Measurements from ENCODE around the gene CMTM1.
"Not testable (repeated sequence)": the region's sequence is repeated elsewhere in the genome, so short reads cannot be mapped to it uniquely, and the experiment has no call there.

The CMTM1 gene

DNA sequence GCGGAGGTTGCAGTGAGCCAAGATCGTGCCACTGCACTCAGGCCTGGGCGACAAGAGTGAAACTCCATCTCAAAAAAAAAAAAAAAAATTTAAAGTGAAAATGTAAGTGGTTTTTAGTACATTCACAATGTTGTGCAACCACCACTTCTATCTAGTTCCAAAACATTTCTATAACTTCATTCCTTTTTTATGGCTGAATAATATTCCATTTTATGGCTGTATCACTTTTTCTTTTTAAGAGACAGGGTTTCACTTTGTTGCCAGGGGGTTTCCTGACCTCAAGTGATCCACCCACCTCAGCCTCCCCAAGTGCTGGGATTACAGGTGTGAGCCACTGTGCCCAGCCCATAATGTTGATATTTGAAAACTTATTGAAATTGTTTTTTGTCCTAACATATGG, 26.6 kb downstream of the CMTM1 start:
- no peak for DNase-seq (ENCODE audit: low read depth)

DNA sequence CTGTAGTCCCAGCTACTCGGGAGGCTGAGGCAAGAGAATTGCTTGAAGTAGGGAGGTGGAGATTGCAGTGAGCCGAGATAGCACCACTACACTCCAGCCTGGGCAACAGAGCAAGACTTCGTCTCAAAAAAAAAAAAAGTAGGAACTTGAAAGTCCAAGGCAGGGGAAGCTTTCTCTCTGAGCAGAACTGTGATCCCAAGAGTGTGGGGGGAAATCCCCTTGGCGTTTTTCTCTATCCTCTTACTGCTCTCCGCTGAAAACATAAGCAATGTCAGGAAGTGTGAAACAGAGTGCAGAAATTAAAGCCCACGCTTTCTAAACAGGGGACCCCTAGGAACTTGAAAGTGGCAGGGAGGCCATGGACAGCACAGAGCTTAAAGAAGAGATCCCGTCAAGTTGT, 28.5 kb downstream of the CMTM1 start:
- DNase-seq (ENCODE audit: low read depth), result no peak

DNA sequence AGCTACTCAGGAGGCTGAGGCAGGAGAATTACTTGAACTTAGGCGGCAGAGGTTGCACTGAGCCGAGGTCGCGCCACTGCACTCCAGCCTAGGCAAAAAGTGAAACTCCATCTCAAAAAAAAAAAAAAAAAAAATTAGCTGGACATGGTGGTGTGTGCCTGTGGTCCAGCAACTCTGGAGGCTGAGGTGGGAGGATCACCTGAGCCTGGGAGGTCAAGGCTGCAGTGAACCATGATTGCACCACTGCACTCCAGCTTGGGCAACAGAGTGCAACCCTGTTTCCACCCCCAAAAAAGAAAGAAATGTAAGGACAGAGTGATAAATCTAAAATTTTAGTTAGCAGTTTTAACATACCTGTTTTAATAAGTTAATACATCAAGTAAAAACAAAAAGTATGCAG, 30.3 kb downstream of the CMTM1 start:
- not testable (repeated sequence) for DNase-seq (ENCODE audit: low read depth)

DNA sequence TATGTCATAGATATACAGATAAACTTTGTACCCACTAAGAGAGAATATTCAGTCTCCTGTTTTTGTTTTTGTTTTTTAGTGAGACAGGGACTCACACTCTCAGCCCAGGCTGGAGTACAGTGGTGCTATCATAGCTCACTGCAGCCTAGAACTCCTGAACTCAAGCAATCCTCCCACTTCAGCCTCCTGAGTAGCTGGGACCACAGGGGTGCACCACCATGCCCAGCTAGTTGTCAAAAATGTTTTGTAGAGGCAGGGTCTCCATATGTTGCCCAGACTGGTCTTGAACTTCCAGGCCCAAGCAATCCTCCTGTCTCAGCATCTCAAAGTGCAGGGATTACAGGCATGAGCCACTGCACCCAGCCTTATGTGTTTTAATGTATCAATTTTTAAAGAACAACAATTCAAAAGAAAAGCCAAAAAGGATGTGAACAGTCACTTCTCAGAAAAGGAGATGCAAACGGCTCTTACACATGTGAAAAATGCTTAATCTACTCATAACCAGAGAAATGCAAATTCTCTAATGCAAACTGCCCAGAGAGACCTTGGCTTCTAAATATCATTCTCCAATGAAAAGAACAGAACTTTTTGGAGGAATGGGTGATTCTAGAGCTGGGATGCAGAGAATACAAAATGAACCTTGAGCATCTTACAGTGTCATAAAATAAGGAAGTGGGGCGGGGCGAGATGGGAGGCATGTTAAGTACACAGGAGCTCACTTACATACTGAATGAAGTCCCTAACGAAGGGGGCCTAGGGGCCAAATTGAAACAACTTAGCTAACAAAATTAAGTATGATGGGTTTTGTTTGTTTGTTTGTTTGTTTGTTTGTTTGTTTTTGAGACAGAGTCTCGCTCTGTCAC, 31.0 kb downstream of the CMTM1 start:
- no peak for DNase-seq (ENCODE audit: low read depth)

DNA sequence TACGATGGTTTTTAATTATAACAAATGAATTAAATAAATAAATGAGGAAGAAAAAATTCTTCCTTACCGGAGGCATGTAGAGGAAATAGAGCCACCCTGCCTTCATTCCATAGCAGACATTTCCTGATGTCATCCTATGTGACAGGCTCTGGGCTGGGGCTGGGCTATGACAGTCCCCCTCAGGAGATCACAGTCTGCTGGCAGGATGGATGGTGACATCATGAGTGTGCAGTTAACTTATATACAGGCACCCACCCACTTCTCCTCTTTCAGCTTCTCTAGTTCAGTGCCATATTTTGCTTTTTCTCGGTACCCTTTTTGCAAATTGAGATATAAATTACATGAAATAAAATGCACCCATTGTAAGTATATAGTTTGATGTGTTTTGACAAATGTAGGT, 31.9 kb downstream of the CMTM1 start:
- DNase-seq (ENCODE audit: low read depth), result no peak

DNA sequence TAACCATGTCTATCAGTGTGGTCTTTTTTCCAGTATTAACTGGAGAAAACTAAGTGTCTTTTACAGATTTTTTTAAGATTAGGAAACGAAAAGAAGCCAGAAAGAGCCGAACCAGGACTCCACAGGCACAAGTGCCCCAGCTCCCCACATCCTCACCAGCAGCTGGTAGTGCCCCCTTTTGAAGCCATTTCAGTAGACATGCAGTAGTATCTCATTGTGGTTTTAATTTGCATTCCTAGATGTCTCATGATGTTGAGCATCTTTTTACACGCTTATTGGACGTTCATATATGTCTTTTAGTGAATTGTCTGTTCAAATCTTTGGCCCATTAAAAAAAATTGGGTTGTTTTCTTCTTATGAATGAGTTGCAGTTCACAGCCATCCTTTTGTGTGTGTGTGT, 33.5 kb downstream of the CMTM1 start:
- DNase-seq (ENCODE audit: low read depth), result no peak

DNA sequence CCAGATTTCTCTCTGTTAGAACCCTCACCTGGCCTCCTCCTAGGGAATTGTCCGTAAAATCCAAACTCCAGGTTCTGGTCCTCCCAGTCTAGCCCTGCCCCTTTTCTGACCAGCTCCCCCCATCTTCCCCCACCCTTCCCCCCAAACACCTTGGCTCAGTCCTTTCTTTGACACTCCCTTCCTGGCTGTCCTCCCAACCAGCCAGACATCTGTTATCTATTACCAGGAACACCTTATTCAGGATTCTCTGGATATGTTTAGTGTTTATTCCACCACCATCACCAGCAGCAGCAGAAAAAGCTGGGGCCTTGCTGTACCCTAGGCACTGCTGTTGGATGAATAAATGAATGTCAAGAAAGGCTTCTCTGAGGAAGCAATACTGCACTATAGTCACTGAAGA, 34.2 kb downstream of the CMTM1 start:
- DNase-seq (ENCODE audit: low read depth), result no peak

DNA sequence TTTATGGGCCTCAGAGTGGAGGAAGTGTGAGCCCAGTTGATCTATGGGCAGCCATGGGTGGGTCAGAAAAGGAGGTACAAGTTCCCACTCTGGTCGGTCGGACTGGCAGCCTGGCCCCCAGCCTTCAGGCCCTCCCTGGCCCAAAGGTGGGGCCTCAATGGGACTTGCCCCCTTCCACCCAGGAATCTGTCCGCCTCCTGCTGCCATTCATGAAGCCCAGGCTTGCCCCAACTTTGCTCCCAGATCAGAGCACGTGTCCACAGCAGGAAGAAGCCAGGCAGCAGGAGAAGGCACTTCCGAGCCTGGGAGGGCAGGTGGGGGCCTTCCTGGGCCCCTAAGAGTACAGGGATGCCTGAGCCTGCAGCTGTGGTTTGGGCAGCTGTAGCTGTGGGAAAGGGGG, 35.2 kb downstream of the CMTM1 start:
- DNase-seq (ENCODE audit: low read depth), result no peak

DNA sequence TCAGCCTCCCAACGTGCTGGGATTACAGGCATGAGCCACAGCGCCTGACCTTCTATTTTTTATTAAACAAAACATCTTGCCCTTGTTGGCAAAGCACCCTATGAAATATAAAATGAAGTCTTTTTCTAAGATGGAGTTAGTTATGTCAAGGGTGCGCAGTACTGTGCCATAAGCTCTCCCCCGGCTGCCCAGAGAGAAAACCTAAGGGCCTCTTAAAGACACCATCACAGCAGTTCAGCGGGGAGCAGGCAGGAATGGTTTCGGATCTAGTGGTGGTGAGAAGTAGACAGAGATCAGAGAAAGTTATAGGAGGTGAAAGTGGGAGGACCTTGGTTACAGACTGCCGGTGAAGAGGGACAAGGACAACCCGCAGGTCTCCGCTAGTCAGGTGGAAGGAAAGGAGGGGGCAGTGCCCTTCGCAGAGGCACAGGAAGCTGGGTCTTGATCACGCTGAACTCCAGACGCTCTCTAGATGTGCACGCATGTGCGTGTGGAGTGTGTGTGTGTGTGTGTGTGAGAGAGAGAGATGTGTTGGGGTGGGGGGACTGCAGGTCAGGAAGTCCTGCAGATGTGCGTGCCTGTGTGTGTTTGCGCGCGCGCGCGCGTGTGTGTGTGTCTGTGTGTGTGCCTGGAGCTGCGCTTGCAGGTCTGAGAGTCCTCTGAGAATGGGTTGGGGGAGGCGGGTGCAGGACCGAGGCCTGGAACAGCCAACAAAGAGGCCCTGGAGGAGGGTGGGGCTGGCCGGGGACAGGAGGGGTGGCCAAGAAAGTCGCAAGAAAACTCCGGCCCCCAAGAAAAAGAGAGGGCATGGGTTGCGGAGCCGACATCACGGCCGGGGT, 37.5 kb downstream of the CMTM1 start:
- peak; percentile 69 for DNase-seq (ENCODE audit: low read depth)

DNA sequence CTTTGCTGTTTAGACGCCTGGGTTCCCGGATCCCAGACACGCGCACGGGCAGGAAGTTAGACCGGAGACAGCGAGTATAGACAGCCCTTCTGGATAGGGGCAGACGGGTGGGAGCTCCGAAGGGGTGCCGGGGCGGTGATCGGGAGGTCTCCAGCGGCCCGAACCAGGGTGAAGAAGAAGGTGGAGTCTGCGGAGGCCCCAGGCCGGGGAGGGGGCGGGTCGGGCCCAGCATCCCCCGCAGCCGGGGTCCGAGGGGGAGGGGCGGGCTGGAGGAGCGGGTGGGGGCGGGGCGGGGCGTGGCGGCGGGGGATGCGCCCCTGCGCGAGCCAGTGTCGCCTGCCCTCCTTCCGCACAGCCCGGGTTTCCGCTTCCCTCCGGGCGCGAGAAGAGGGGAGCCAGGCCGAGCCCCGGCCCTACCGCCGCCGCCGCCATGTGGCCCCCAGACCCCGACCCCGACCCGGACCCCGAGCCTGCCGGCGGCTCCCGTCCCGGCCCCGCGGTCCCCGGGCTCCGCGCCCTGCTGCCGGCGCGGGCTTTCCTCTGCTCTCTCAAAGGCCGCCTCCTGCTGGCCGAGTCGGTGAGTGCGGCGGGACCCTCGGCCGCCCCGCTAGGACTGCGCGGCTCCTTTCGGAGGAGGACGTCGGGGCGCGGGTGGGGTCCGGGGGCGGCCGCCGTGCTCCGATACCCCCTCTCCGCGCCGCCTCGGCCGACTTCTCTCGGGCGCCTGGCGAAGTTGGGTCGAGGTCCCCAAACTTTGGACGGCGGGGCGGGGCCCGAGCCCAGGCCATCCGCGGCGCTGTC, 38.3 kb downstream of the CMTM1 start, which contains the start of gene CMTM3:
CMTM3 (plus strand) TSS at position 329 of the 801 bp plus-strand sequence; CDS start at position 431, 102 bp downstream.
- peak; percentile 45 for DNase-seq (ENCODE audit: low read depth)

DNA sequence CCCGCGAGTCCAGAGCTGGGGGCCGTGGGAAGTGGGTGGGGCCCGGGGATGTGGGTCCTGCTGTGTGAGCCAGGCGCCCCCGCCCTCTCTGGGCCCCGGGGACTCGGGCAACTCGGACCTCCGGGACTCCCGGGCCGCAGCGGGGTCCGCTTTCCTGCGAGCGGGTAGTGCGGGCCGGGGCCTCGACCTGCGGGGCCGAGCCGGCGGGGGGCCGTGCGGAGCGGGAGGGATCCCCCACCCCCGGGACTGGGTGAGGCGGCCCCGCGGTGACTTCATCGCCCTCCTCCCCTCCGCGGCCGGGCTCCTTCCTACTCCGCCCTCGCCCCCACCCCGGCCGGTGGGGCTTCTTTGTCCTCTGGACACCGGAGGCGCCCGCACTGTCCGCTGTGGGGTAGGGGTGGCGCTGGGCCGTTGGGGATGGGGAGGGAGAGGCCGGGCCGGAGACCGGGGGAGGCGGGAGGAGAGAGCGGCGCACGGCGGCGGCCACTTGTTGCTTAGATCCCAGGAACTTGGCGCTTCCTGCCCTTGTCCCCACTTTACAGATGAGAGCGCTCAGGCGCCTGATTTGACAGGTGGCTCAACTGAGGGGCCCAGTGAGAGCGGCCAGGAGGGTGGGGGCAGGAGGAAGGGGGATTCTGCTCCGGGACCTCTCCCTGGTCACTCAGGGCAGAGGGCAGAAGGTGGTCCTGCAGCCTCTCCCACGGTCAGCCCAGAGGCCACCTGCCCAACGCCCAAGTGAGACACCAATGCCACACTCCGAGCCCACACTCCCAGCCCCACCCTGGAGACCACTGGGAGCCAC, 39.1 kb downstream of the CMTM1 start:
- DNase-seq (ENCODE audit: low read depth), result peak; percentile 21

DNA sequence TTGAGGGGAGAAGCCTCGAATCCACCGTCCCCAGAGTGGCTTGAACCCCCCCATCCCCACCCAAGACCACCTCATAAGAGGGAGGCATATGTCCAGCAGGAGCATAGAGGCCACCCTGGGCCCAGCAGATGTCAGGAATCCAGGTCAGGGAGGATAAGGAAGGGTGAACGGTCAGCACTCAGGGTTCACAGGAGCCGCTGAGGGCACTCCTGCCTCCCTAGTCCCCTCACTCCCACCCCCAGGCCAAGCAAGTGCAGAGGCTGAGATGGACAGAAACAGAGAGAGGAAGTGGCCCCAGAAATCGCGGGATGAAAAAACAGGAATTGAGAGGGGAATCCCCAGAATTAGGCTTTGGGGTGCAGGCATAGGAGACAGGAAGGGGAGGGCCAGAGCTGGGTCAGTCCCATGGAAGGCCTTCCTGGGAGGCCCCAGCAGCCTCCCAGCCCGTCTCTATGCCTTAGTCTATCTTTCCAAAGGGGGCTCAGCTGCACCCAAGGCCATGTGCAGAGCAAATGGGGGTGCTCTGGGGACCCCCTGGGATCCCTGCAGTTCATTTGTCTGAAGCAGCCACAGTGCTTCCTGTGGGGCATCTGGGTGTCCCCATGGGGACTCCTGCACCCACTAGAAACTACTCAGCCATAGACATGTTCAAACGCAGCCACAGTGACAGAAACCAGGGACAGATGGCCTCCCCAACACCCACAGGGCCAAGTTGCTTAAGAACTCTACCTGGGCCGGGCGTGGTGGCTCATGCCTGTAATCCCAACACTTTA, 39.9 kb downstream of the CMTM1 start:
- no peak for DNase-seq (ENCODE audit: low read depth)

DNA sequence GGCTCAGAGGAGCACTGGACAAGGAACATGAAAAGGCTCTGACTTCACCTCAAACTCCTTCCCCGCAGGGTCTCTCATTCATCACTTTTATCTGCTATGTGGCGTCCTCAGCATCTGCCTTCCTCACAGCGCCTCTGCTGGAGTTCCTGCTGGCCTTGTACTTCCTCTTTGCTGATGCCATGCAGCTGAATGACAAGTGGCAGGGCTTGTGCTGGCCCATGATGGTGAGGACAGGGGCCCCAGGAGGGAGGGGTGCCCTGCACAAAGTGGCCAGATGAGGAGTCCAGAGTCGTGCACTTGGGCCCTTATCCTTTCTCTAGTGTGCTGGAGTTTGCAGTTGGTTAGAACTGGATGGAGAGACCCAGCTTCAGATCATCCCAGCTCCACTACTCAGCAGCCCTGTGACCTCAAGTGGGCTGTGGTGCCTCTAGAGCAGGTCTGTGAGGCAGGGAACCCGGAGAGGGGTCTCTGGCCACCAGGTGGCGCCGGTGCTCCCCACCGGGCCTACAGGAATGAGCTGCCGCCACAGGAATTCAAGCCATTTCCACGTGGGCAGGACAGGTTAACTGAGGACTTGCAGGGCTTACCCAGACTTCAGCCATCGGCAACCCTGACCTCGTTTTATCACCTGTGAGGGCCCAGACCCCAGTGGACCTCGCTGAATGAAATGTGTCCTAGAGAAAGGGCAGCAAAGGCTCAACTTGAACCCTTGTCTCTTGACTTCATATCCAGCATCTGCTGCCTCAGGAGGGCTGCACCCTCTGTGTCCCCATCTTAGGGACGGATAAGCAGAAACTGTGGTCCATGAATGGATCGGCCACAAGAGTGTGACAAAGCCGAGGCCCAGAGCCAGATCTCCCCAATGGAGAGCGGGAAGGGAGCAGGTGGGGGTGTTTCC, 42.3 kb downstream of the CMTM1 start:
- DNase-seq (ENCODE audit: low read depth), result peak; percentile 57

DNA sequence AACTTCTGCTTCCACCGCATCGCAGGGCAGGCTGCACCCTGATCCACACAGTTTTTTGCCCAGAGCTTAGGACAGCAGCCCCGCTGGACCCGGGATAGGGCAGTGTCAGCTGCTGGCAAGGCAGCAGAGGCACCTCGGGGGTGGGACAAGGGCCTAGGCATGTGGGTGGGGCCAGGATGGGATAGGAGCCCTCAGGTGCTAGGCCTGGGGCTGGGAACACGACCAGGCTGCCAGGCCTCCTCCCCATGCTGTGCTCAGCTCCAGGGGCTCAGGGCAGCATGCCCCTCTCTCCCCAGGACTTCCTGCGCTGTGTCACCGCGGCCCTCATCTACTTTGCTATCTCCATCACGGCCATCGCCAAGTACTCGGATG, 42.9 kb downstream of the CMTM1 start:
- no peak for DNase-seq (ENCODE audit: low read depth)

DNA sequence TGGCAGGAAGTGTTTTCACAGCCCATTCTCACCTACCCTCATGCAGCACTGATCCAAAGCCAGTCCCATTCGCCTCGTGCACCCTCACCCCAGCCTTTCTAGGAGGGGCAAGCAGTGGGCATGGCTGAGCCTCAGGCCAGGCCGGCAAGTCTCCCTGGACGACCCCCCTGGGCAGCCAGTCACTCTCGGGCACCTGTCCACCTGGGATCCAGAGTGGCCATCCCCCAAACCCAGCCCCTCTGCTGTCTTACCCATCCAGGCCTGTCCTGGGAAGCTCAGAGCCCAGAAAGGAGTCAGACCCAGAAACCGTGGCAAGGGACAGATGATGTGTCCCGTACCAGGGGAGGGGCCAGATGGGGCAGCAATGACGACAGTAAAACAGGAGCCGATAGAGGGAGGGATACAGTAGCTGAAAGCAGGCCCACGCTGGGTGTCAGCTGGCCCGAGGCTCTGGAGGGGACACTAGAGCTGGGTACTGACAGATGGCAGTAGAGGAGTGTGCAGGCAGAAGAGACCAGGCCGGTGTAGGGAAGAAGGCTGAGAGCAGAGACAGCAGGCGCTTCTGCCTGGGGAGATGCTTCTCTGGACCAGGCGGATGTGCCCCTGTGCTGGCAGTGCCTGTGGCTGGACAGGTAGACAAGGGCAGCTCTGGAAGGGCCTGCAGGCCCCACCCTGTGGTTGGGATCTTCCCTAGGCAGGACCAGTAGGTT, 44.0 kb downstream of the CMTM1 start:
- DNase-seq (ENCODE audit: low read depth), result no peak

DNA sequence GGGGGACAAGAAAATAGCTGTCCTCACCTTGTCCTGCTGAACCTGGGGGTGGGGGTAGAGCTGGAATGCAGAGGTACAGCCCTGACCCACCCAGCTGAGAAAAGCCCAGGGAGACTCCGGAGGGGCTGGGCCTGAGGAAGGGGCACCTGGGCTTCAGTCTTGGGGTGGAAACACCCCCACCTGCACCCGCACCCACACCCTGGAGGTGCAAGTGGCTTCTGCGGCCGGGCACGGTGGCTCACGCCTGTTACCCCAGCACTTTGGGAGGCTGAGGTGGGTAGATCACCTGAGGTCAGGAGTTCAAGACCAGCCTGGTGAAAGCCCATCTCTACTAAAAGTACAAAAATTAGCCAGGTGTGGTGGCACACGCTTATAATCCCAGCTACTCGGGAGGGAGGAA, 45.7 kb downstream of the CMTM1 start:
- not testable (repeated sequence) for DNase-seq (ENCODE audit: low read depth)

DNA sequence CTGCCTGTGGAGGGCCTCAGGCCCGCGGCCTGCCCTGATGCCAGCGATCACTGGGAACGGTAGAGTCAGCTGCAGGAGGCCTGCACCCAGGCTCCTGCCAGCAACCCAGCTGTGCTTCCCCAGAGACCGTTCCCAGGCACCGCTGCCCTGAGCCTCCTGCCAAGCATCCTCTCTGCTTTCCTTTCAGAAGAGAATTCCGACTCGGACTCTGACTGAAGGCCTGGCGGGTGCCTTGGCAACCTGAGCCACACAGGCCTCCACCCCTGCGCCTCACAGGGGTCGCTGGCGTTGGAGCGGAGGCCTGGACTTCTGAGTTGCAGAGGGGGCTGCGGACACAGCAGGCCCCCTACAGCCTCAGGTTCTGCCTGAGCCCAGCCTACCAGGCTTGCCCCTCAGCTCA, 46.2 kb downstream of the CMTM1 start:
- DNase-seq (ENCODE audit: low read depth), result no peak

DNA sequence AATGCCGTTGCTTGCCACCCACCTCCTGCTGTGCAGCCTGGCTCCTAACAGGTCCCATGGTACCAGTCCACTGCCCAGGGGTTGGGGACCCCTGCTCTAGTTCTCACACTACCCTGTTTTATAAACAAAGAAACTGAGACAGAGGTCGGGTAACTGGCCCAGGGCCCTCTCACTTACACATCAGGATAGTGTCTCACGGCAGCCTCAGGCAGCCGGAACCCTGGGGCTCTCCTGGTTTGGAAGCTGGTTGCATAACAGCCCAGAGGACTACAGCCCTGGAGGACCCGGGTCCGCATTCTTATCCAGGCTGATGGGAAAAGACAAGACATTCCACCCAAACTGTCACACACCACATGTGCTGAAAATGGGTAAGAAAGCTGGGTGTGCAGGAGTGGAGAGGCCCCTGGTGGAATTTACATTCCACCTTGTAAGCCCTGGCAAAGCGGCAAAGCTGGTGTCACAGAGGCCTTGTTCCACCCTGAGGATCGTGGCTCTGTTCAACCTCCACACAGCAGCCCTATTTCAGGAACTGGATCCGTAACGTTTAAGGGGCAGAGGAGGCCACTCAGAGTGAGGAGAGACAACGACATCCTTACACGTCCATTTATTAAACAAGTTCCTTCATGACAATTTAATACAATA, 48.0 kb downstream of the CMTM1 start:
- DNase-seq (ENCODE audit: low read depth), result no peak

DNA sequence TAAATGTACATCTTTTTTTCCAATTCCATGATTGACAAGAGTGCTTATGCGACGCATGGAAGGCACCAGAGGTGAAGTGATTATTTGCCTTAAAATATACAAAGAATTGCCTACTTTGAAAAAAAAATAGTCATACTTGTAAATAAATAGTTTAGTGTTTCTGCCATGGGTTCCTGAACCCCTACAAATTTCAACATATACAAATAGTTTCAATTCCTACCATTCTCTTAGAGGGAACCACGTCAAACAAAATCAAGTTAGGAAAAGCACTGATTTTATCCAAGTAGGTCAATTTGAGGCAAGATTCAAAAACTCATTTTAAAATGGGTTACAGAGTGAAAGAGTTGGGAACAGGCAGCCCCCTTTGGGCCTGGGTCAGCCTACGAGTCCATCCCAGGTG, 49.9 kb downstream of the CMTM1 start:
- DNase-seq (ENCODE audit: low read depth), result no peak

All from T-helper 22 cell (primary cell).